T-helper 1 cell treated with Interleukin-12 subunit alpha and Interleukin-12 subunit beta and Interleukin-4 antibody, amounts not matched to agents 30 μg/mL and 1 μg/mL, for 36 hours (primary cell): ENCODE measurements around the gene AGXT2.

ENCODE experiments used
- H3K27ac Mint-ChIP-seq: one replicate; pipeline ENCODE4 v1.8.0; 2021; ENCODE audit warnings: mild to moderate bottlenecking, mixed read lengths
- H3K27me3 Mint-ChIP-seq: one replicate; pipeline ENCODE4 v1.8.0; 2021; ENCODE audit warnings: low read depth, mixed read lengths
- H3K36me3 Mint-ChIP-seq: one replicate; pipeline ENCODE4 v1.8.0; 2021; ENCODE audit warnings: low read depth, mixed read lengths
- H3K4me1 Mint-ChIP-seq: one replicate; pipeline ENCODE4 v1.8.0; 2021; ENCODE audit warnings: low read depth, mixed read lengths
- H3K4me3 Mint-ChIP-seq: one replicate; pipeline ENCODE4 v1.8.0; 2021; ENCODE audit warnings: mild to moderate bottlenecking, moderate library complexity, mixed read lengths
- H3K9me3 Mint-ChIP-seq: one replicate; pipeline ENCODE4 v1.8.0; 2021; ENCODE audit warnings: mixed read lengths

The AGXT2 gene

DNA sequence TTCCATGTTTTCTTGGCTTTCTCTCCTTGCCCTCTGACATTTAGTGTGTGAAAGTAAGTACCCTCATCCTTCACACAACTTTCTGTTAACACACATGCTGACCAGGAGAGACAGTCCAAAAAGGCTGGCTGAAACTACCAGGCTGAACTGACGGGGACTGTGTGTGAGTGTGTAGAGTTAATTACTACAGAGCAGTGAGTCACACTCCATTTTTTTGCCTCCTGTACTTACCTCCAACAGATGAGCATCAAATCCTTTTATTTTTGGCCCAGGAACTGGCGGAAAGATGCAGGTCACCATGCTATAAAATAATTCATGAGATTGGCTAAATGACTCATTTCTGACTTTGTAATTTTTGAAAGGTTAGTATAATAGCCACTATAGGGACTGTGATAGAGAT, 20.2 kb upstream of the AGXT2 start:
- Mint-ChIP-seq H3K27me3 (peaks cover 4% of the 10 kb centered on the region), H3K4me3 (no peak overlapping the region), H3K4me1 (no peaks in the 10 kb centered on the region), H3K36me3 (no peaks in the 10 kb centered on the region), H3K27ac (no peak overlapping the region), H3K9me3 (no peaks in the 10 kb centered on the region)

DNA sequence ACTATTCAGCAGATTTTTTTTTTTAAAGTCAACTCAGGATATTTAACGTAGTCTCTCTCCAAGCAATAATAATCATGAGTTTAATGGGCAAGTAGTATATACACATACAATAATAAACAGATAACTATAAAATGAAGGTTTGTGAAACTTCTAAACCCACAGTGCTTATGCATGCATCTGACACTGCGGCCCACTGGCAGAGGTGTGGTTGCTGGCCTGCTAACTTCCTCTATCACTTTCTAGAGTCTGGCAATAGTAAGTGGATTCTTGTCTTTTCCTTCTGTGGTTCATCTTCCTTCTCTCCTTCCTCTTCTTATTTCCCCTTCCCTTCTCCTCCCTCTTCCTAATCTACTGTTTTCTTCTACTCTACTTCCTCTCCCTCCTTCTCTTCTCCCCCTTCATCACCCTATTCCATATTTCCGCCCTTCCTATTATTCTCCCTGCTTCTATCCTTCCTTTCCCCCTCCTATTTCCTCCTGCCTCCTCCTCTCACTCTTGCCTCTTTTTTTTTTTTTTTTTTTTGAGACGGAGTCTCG, 18.6 kb upstream of the AGXT2 start:
- Mint-ChIP-seq H3K4me3 (no peak overlapping the region), H3K27me3 (peaks cover 4% of the 10 kb centered on the region), H3K36me3 (no peaks in the 10 kb centered on the region), H3K27ac (no peak overlapping the region), H3K9me3 (no peaks in the 10 kb centered on the region), H3K4me1 (no peaks in the 10 kb centered on the region)

DNA sequence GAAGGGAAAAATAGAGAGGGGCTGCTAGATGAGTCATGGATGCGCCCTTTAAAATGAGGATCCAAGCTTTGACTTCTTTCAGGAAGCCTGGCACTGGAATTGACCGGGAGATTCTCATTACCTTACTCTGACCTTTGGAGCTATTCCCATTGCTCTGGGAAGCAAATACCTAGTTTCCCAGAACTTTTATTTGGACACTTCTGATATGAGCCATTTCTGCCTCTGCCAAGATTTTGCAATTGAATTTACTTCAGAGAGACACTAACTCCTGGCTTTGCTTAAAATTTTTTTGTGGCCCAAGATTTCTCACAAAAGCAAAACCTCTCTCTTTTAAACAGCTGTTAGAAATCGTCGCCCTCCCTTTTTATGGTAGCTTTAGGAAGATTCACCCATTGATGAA, 15.7 kb upstream of the AGXT2 start:
- Mint-ChIP-seq H3K27ac (no peak overlapping the region), H3K27me3 (peaks cover 8% of the 10 kb centered on the region), H3K9me3 (no peaks in the 10 kb centered on the region), H3K36me3 (no peaks in the 10 kb centered on the region), H3K4me3 (no peak overlapping the region), H3K4me1 (no peaks in the 10 kb centered on the region)

DNA sequence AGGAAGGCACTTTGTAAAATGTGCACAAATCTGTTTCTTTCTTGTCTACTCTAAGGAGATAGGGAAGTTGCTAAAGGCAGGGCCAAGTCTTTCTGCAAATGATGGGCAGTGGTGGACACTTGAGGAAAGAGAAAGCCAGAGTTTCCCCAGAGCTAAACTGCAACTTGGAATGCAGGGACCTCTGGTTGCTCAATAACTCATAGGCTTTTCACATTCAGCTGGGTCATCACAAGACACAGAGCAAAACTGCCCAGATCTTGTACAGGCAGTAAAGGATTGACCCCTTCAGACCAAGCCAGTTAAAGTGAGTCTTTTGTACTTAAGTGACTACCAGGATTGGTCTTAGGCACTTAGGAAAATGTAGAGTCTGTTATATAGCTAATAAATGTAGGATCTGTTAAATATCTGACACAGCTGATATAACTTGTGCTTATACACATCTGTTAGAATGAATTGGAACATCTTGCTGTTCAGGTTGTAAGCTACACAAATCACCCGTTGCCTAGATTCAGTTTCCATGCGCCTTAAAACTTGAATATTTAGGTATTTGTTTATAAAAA, 13.5 kb upstream of the AGXT2 start:
- Mint-ChIP-seq H3K36me3 (no peaks in the 10 kb centered on the region), H3K4me3 (no peak overlapping the region), H3K27me3 (peaks cover 12% of the 10 kb centered on the region), H3K9me3 (no peaks in the 10 kb centered on the region), H3K4me1 (no peaks in the 10 kb centered on the region), H3K27ac (no peak overlapping the region)

DNA sequence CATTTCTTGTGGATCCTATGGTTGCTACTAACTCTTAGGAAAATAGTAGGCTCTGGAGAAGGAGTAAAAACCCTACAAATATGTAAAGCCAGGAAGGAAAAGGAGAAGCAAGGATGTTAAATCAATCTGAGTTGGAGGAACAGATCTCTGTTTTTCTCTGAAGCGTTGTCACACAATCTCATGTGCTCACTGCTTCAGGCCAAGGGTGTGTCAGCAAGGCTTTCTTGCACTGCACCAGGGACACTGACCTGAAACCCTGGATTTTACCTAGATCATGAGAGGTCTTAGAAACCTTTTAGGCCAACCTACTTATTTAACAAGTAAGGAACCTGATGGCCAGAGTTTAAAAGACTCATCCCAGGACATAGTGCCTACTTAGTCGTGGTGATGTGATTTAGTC, 12.5 kb upstream of the AGXT2 start:
- H3K4me1 Mint-ChIP-seq, result no peaks in the 10 kb centered on the region
- no peaks in the 10 kb centered on the region for H3K36me3 Mint-ChIP-seq
- peaks cover 12% of the 10 kb centered on the region for H3K27me3 Mint-ChIP-seq
- H3K27ac Mint-ChIP-seq, result no peak overlapping the region
- H3K4me3 Mint-ChIP-seq, result no peak overlapping the region
- no peaks in the 10 kb centered on the region for H3K9me3 Mint-ChIP-seq

DNA sequence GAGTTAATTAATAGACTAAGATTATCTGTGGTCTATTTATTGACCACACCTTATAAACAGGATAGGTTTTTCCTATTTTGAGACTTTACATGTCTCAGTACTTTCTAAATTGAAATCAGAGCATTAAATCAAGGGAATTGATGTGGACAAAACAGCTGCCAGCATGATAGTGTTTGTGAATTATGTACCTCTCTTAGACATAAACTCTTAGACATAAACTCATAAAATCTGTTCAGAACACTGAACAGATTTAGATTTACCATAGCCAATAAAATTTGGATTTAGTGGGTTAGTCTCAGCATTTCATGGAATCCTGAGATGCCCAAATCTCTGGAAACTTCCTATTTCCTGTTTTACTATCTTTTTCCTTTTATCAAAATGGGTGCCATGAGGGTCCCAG, 11.5 kb upstream of the AGXT2 start:
- H3K27ac Mint-ChIP-seq, result no peak overlapping the region
- no peaks in the 10 kb centered on the region for H3K36me3 Mint-ChIP-seq
- H3K4me1 Mint-ChIP-seq, result no peaks in the 10 kb centered on the region
- H3K4me3 Mint-ChIP-seq, result no peak overlapping the region
- no peaks in the 10 kb centered on the region for H3K9me3 Mint-ChIP-seq
- peaks cover 16% of the 10 kb centered on the region for H3K27me3 Mint-ChIP-seq

DNA sequence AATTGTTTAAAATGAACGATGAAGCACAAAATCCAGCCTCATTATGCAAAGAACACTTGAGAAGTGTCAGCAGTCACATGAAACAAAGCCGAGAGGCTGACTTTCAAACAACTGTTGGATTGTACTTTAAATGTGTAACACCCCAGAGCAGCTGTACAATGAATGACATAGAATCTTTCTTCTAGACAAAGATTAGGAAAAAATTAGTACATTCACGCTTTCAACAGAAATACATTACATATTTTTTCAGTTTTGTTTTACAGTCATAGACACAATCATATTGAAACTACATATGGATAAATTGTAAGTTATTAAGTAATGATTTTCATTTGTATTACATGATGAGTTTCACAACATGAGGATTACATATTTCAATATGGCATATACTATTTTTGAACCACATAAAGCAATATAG, 10.6 kb upstream of the AGXT2 start:
- Mint-ChIP-seq H3K4me1 (no peaks in the 10 kb centered on the region), H3K4me3 (no peak overlapping the region), H3K27ac (no peak overlapping the region), H3K9me3 (no peaks in the 10 kb centered on the region), H3K27me3 (peaks cover 12% of the 10 kb centered on the region), H3K36me3 (no peaks in the 10 kb centered on the region)

DNA sequence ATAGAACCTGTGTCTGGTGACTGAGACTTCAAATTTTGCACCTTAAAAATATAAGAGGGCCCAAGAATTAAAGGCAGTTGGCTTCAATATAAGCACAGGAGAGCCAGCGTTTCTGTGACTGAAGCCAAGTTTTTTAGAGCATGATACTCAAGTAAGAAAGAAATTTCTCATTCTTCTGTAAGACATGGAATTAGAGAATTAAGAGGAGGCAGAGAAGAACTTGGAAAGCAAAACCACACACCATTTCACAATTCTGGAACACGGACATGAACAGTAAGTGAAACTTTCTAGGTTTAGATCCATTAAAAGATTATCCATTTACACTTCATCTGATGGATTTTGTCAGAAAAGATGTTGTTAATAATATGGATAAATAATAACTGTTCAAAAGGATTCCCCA, 8.9 kb upstream of the AGXT2 start:
- no peak overlapping the region for H3K4me3 Mint-ChIP-seq

DNA sequence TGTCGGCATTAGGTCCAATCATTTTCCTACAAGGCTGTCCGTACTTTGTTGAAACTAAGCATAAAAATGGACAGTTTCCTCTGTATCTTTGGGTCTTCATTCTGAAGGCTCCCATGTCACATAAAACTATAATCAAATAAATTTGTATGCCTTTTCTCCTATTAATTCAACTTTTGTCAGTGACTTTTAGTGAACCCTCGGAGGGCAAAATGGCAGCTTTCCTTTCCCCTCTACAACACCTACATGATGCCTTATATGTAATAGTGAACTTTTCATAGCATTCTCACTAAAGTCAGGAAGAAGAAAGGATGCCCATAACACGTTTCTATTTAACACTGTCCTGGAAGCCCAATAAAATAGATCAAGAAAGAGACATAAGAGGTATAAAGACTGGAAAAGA, 5.1 kb upstream of the AGXT2 start:
- no peak overlapping the region for H3K27ac Mint-ChIP-seq
- peaks cover 9% of the 10 kb centered on the region for H3K27me3 Mint-ChIP-seq
- H3K9me3 Mint-ChIP-seq, result no peaks in the 10 kb centered on the region
- no peak overlapping the region for H3K4me3 Mint-ChIP-seq
- H3K4me1 Mint-ChIP-seq, result no peaks in the 10 kb centered on the region
- H3K36me3 Mint-ChIP-seq, result no peaks in the 10 kb centered on the region

More for the DNA sequence above, 8.9 kb upstream of the AGXT2 start:
- Mint-ChIP-seq H3K27ac (no peak overlapping the region), H3K4me1 (no peaks in the 10 kb centered on the region), H3K27me3 (peaks cover 12% of the 10 kb centered on the region), H3K36me3 (no peaks in the 10 kb centered on the region), H3K9me3 (no peaks in the 10 kb centered on the region)

DNA sequence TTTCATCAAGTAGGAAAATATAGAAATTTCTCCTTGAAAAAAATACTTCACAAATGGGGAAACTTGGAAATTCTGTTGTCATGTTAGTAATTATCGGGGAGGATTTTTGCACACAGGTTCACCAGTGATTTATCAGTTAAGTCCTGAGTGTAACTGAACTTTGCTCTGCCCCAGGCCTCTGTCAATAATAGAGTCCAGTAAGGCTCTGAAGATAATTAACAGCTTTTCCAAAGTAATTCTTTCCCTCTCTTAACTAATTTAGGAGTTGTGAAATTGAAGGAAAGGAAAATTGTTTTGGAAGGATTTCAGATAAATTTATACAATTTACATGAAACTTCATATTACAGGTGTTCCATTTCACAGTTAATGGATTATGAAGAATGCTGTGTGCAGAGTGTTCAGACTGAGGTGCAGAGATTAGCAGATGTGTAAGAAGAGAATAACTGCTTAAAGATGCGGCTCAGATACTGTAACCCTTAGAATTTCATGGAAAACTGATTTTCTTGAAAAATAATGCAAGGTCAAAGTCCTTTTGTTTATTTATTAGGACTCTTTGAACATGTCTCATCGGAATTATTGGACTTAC, 2.9 kb upstream of the AGXT2 start:
- Mint-ChIP-seq H3K4me3 (no peak overlapping the region), H3K9me3 (no peaks in the 10 kb centered on the region), H3K4me1 (no peaks in the 10 kb centered on the region), H3K27ac (no peak overlapping the region), H3K27me3 (peaks cover 8% of the 10 kb centered on the region), H3K36me3 (no peaks in the 10 kb centered on the region)

DNA sequence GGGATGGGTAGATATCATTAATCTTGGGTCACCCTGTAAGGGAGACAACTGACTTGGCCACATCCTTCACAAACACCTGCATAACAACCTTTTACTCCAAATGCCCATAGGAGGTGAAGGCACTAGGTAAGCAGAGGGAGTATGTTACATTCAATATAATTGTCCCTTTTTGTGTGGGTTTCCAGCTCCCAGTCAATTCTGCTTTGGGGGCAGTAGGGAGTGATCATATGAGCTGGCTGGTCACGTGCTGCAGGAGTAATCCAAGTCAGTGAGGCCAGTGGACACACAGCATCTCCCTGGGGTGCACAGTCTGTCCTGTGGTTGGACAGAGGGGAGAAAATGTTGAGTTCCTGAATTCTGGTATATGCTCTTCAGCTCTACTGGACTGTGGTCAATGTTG, 1.2 kb upstream of the AGXT2 start:
- H3K9me3 Mint-ChIP-seq, result no peaks in the 10 kb centered on the region
- peaks cover 4% of the 10 kb centered on the region for H3K27me3 Mint-ChIP-seq
- no peaks in the 10 kb centered on the region for H3K4me1 Mint-ChIP-seq
- H3K4me3 Mint-ChIP-seq, result no peak overlapping the region
- no peaks in the 10 kb centered on the region for H3K36me3 Mint-ChIP-seq
- H3K27ac Mint-ChIP-seq, result no peak overlapping the region

DNA sequence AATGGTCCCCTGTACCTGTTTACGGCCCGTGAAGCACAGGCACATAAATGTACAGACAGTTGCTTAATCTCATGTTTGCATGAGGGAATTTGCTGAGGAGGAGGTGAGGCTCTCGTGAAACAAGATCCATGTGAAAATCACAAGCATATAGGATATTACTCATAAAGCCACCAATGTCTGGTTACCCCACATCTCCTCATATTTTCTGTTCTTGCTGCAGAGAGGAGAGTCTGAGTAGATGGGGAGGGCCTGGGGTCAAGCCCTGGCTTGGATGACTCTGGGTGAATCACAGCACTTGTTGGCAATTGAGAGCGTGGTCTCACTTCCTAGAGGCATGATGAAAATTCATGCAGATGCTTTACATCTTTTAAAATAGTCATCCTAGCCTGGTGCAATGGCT, 975 bp downstream of the AGXT2 start:
- H3K9me3 Mint-ChIP-seq, result no peaks in the 10 kb centered on the region
- peaks cover 8% of the 10 kb centered on the region for H3K27me3 Mint-ChIP-seq

DNA sequence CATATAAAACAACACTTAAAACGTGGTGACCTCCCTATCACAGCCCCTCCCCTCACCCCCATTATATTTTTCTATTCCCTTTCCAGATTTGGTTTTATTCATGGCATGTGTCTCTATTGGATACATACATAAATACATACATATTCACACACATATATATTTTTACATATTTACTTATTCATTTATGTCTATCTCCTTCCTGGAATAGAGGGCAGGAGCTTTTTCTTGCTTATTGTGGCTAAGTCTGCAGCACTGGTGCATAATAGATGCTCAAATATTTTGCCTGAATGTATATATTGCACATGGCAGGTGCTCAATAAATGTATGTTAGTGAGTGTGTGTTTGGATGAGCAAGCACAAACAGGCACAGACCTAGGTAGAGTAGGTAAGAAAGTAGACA, 2.5 kb downstream of the AGXT2 start:
- no peak overlapping the region for H3K27ac Mint-ChIP-seq
- H3K4me3 Mint-ChIP-seq, result no peak overlapping the region
- no peaks in the 10 kb centered on the region for H3K36me3 Mint-ChIP-seq
- H3K27me3 Mint-ChIP-seq, result peaks cover 8% of the 10 kb centered on the region
- H3K4me1 Mint-ChIP-seq, result no peaks in the 10 kb centered on the region
- H3K9me3 Mint-ChIP-seq, result no peaks in the 10 kb centered on the region

More for the DNA sequence above, 975 bp downstream of the AGXT2 start:
- Mint-ChIP-seq H3K4me3 (no peak overlapping the region), H3K4me1 (no peaks in the 10 kb centered on the region), H3K27ac (no peak overlapping the region), H3K36me3 (no peaks in the 10 kb centered on the region)

DNA sequence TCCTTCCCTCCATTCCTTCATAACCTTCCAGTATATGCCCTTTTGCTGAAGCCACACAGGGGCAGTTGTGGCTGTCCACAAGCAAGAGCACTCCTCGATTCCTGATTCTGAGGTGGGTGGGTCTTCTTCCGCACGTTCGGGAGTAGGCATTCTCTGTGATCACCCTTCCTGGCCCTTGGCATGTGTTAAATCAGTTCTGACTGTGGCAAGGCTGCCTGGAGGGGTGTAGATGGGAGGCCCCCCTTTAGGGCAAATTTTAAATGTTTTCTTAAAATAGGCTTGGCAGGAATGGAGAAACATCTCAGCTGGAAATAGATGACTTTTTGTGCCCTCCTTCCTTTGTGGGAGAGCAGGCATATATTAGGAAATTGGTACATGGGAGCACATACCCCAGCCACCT, 3.1 kb downstream of the AGXT2 start:
- no peaks in the 10 kb centered on the region for H3K9me3 Mint-ChIP-seq
- H3K4me3 Mint-ChIP-seq, result no peak overlapping the region
- H3K36me3 Mint-ChIP-seq, result no peaks in the 10 kb centered on the region
- H3K4me1 Mint-ChIP-seq, result no peaks in the 10 kb centered on the region
- H3K27me3 Mint-ChIP-seq, result peaks cover 8% of the 10 kb centered on the region
- H3K27ac Mint-ChIP-seq, result no peak overlapping the region

DNA sequence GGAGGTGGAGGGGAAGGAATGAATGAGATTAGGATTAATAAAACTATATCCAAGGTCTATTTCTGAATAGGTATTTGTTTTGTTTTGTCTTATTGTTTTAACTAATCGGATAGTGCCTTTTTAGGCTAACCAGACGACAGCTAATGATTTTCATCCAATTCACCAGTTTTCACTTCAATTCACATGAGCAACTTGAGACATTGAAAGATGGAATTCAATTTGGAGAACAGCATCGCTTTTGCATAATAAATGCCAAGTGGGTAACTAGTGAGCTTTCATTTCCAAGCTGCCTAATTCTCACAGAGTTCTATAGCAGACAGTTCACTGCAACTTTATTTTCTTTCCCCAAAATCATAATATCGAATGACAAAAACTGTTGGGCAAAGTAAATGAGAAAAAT, 5.0 kb downstream of the AGXT2 start:
- Mint-ChIP-seq H3K4me3 (no peak overlapping the region), H3K27ac (no peak overlapping the region), H3K4me1 (no peaks in the 10 kb centered on the region), H3K9me3 (no peaks in the 10 kb centered on the region), H3K27me3 (peaks cover 11% of the 10 kb centered on the region), H3K36me3 (no peaks in the 10 kb centered on the region)

DNA sequence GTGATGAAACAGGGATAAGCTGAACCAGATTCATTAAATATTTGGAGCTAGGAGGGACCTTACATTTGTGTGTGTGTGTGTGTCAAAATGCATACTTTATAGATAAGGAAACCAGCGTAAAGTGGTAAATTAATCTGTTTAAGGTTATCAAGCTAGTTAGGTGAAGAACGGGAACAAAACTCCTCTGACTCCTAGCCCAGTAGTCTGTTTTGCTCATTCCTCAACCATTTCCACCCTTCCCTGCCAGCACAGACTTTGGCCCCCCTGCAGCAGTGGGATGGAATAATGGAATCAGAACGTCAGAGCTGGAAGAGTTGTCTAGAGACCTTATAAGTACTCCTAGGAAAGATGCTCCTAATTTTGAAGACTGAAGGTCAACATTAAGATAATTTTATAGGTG, 6.5 kb downstream of the AGXT2 start:
- Mint-ChIP-seq H3K4me1 (no peaks in the 10 kb centered on the region), H3K36me3 (no peaks in the 10 kb centered on the region), H3K9me3 (no peaks in the 10 kb centered on the region), H3K27me3 (peaks cover 15% of the 10 kb centered on the region), H3K4me3 (no peak overlapping the region), H3K27ac (no peak overlapping the region)
